Sigmoid colon (tissue), 7 donors: ENCODE data around the gene INTS14. TPM values are rescaled to one million over a fixed set of nuclear protein-coding genes. Genes with fewer than 3 reads are reported as not detected.

Source experiments
- DNase-seq: peaks from one replicate; pipeline ENCODE4 v3.0.0-alpha.2; 2019
- H3K27ac ChIP-seq, 4 donors: fragments of 200-600 bp; sonication (generic); one replicate each; pipeline ENCODE4 v1.5.1; 2016 to 2019; ENCODE audit warnings: mild to moderate bottlenecking in 1 of 4
- H3K27me3 ChIP-seq, 3 donors: fragments of 200-600 bp; sonication (generic); one replicate each; pipeline ENCODE4 v1.5.1; 2019; ENCODE audit warnings: mild to moderate bottlenecking in 1 of 3
- H3K36me3 ChIP-seq, 4 donors: fragments of 200-600 bp; sonication (generic); one replicate each; pipeline ENCODE4 v1.5.1; 2016 to 2019
- H3K4me1 ChIP-seq, 4 donors: fragments of 200-600 bp; sonication (generic); one replicate each; pipeline ENCODE4 v1.5.1; 2017 to 2019
- H3K4me3 ChIP-seq, 4 donors: fragments of 200-600 bp; sonication (generic); one replicate each; pipeline ENCODE4 v1.5.1; 2017 to 2019; ENCODE audit warnings: mild to moderate bottlenecking in 2 of 4, moderate library complexity in 1 of 4
- H3K9me3 ChIP-seq, 4 donors: fragments of 200-600 bp in 3 of 4; sonication (generic) in 3 of 4; one replicate each; pipeline versions ENCODE4 v1.5.1 to v1.6.1; 2013 to 2019
- CTCF ChIP-seq, 4 experiments: fragments of 450-650 bp in 3 of 4; fragments of 200-600 bp in 1 of 4; IDR thresholded peaks; one replicate each; pipeline ENCODE4 v1.5.1; 2016 to 2019; ENCODE audit warnings: antibody characterized with exemption in 4 of 4, mild to moderate bottlenecking in 3 of 4, moderate library complexity in 2 of 4
- EP300 ChIP-seq, 4 donors: sonication (generic); formaldehyde crosslinking; IDR thresholded peaks; one replicate each; pipeline ENCODE4 v1.6.1; 2017; ENCODE audit warnings: antibody characterized with exemption in 4 of 4
- POLR2A ChIP-seq, 2 donors: fragments of 450-650 bp; IDR thresholded peaks; one replicate each; pipeline ENCODE4 v1.6.1; 2016; ENCODE audit warnings: antibody characterized with exemption in 2 of 2, mild to moderate bottlenecking in 2 of 2, moderate library complexity in 2 of 2
- POLR2AphosphoS5 ChIP-seq, 4 donors: sonication (generic); formaldehyde crosslinking; IDR thresholded peaks; one replicate each; pipeline ENCODE4 v1.6.1; 2017; ENCODE audit warnings: antibody characterized with exemption in 4 of 4
- WGBS, 2 donors: extraction: QIAGEN DNeasy Blood & Tissue Kit; methylation state at CpG; one replicate each; pipeline ENCODE4 v1.1.7; 2013; 5-methylcytosine and 5-hydroxymethylcytosine counted together
- intact Hi-C: fragments of 100-400 bp; cut with DNase I; formaldehyde crosslinking; loops from one replicate; pipeline ENCODE4 v1.15.1; 2023
- polyA plus RNA-seq, 3 donors: library from polyadenylated mRNA; stranded (reverse); fragments of 200-250 nt; gene quantifications; one replicate each; pipeline ENCODE4 v1.2.3, GENCODE V29; 2013
- small RNA-seq, 3 donors: library from RNA; depleted of rRNA; stranded (forward); fragments of <200 nt; gene quantifications; one replicate each; pipeline ENCODE3, GENCODE V24; 2016
- total RNA-seq, 4 donors: library from RNA; depleted of rRNA; stranded (reverse); fragments of >200 nt; gene quantifications; one replicate each; pipeline ENCODE4 v1.1.0, GENCODE V29; 2016
- donor health status: healthy with polysubstance abuse.
- donor health status: Bipolar disorder and iron deficiency.
- donor health status: healthy.

The INTS14 gene
- total and polyA plus RNA-seq, 7 donors: 16.2 to 29.9 (median 24.0) TPM

GRCh38 chr15:65532738-65533051 is 78.2 kb downstream of the INTS14 start:
- Histone ChIP-seq H3K36me3 (no peaks in the 10 kb centered on the region), H3K4me3 (no peak overlapping the region), H3K9me3 (no peaks in the 10 kb centered on the region), H3K27me3 (no peaks in the 10 kb centered on the region), H3K4me1 (peaks cover 0 to 36% (median 22%) of the 10 kb centered on the region in 4 donors), H3K27ac (peak overlapping the region in 3 of 4 donors; percentile 57 to 84 (median 81))
- DNase-seq: no peak
- intact Hi-C loops: no loop called here
- 11 to 49% methylated on average over 1 of the region's 1 CpG for WGBS, 2 donors
- TF ChIP-seq POLR2A (IDR thresholded peaks at IDR 0.05) (no peak), POLR2AphosphoS5 (IDR thresholded peaks at IDR 0.05) (no peak), EP300 (IDR thresholded peaks at IDR 0.05) (no peak), CTCF (IDR thresholded peaks at IDR 0.05) (no peak)

GRCh38 chr15:65530318-65531111 is 80.4 kb downstream of the INTS14 start, which contains the start of gene HACD3:
Gene HACD3, plus strand, starts transcription at chr15:65530463. Its CDS starts 169 bp downstream, at chr15:65530632.
- 0% methylated on average over 88 of the region's 88 CpGs for WGBS, 2 donors
- intact Hi-C loops: no loop called here
- TF ChIP-seq POLR2A (IDR thresholded peaks at IDR 0.05) (peak in 1 of 2 donors; percentile 13), EP300 (IDR thresholded peaks at IDR 0.05) (no peak), POLR2AphosphoS5 (IDR thresholded peaks at IDR 0.05) (peak in 3 of 4 donors; percentile 72 to 84 (median 81))
- Histone ChIP-seq H3K27me3 (no peaks in the 10 kb centered on the region), H3K27ac (peak within 1 kb of the TSS; percentile 75 to 84 (median 82)), H3K4me3 (peak within 1 kb of the TSS; percentile 66 to 86 (median 78)), H3K4me1 (peaks cover 0 to 36% (median 22%) of the 10 kb centered on the region in 4 donors), H3K9me3 (no peaks in the 10 kb centered on the region), H3K36me3 (no peaks in the 10 kb centered on the region)
- peak; percentile 91 for DNase-seq

- Histone ChIP-seq H3K4me1 (peaks cover 0 to 36% (median 19%) of the 10 kb centered on the region in 4 donors), H3K27ac (peak overlapping the region; percentile 75 to 84 (median 82)), H3K36me3 (no peaks in the 10 kb centered on the region), H3K27me3 (no peaks in the 10 kb centered on the region), H3K9me3 (no peaks in the 10 kb centered on the region), H3K4me3 (peak overlapping the region; percentile 66 to 86 (median 78))
- TF ChIP-seq EP300 (IDR thresholded peaks at IDR 0.05) (no peak), POLR2AphosphoS5 (IDR thresholded peaks at IDR 0.05) (no peak), CTCF (IDR thresholded peaks at IDR 0.05) (no peak), POLR2A (IDR thresholded peaks at IDR 0.05) (no peak)
- DNase-seq: no peak
- WGBS, 2 donors: 52% methylated on average over 13 of the region's 13 CpGs
- intact Hi-C loops: no loop called here
These were observed 81.1 kb downstream of the INTS14 start for GRCh38 chr15:65529762-65530317.

Small RNA genes within 50 kb of the gene (small RNA-seq; reads per million reads assigned to genes)
- 0 reads per million in 3 donors for gene RNU6-19P

Other genes starting within 250 kb of the INTS14 start
- gene IGDCC3, start 233.1 kb downstream of the INTS14 start, total RNA-seq: under 1 TPM in 3 of 4 donors, not detected in 1; under 0.01 to 0.55 (median 0.41) TPM
- gene IGDCC3, start 233.1 kb downstream of the INTS14 start, polyA plus RNA-seq: under 1 TPM in 2 of 3 donors, not detected in 1; under 0.01 to 0.12 TPM
- gene IGDCC4, start 188.2 kb downstream of the INTS14 start, total RNA-seq: 1 to 10 TPM in 2 of 4 donors, under 1 TPM in 2; 0.27 to 2.8 (median 0.96) TPM
- gene IGDCC4, start 188.2 kb downstream of the INTS14 start, polyA plus RNA-seq: 1 to 10 TPM in 1 of 3 donors, under 1 TPM in 2; 0.23 to 1.5 (median 0.60) TPM
- 10 to 100 TPM; 29.5 to 40.3 (median 36.1) TPM for gene DPP8, start 93.4 kb downstream of the INTS14 start, total RNA-seq
- 10 to 100 TPM in 2 of 3 donors, 1 to 10 TPM in 1; 8.4 to 16.0 (median 14.4) TPM for gene DPP8, start 93.4 kb downstream of the INTS14 start, polyA plus RNA-seq
- 10 to 100 TPM; 26.3 to 37.2 (median 31.6) TPM for gene HACD3, start 80.7 kb downstream of the INTS14 start, total RNA-seq
- gene HACD3, start 80.7 kb downstream of the INTS14 start, polyA plus RNA-seq: 10 to 100 TPM in 1 of 3 donors, 1 to 10 TPM in 2; 3.0 to 30.9 (median 7.4) TPM
- 1 to 10 TPM; 3.3 to 4.2 (median 3.9) TPM for gene SLC24A1, start 10.8 kb upstream of the INTS14 start, total RNA-seq
- gene SLC24A1, start 10.8 kb upstream of the INTS14 start, polyA plus RNA-seq: 1 to 10 TPM; 4.8 to 6.0 (median 5.4) TPM
- gene DENND4A, start 181.2 kb upstream of the INTS14 start, total RNA-seq: 10 to 100 TPM; 29.3 to 46.1 (median 43.9) TPM
- gene DENND4A, start 181.2 kb upstream of the INTS14 start, polyA plus RNA-seq: 10 to 100 TPM in 1 of 3 donors, 1 to 10 TPM in 2; 2.4 to 10.5 (median 4.9) TPM